ENCODE results near the gene GSAP.
"Not testable (repeated sequence)": the region's sequence is repeated elsewhere in the genome, so short reads cannot be mapped to it uniquely, and the experiment has no call there.

Gene GSAP

DNA sequence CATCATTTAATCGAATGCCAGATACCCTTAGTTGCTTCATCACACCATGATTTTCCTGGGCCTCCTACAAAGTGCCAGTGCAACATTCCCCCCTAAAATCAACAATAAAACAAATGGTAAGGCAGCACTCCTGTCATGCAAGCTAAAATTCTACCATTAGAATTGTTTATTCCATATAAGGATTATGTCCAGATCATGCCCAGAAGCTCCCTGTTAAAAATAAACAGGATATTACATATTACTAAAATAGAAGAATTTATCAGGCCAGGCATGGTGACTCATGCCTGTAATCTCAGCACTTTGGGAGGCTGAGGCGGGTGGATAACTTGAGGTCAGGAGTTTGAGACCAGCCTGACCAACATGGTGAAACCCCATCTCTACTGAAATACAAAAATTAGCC lies 140.5 kb downstream of the GSAP start:
- DNase-seq: not testable (repeated sequence)

GRCh38 chr7:77271766-77272165 lies 144.4 kb downstream of the GSAP start:
- DNase-seq: no peak

DNA sequence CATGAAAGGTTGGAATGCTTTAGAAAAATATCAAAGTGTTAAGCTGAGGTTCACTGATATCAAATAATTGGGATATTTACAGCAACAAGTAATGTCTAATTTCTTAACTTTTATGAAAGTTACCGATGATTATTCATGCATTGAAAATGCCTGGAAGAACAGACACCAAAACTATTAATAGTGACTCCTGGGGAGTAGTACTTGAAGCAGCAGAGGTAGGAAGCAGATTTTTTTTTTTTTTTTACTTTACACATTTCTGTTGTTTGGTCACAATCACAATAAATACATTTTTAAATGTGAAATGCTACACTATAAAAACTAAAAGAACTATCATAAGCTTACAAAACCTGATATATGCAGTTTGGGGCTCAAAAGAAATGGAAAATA lies 146.1 kb downstream of the GSAP start:
- DNase-seq: no peak

GRCh38 chr7:77269360-77270093 lies 146.6 kb downstream of the GSAP start:
- no peak for DNase-seq

DNA sequence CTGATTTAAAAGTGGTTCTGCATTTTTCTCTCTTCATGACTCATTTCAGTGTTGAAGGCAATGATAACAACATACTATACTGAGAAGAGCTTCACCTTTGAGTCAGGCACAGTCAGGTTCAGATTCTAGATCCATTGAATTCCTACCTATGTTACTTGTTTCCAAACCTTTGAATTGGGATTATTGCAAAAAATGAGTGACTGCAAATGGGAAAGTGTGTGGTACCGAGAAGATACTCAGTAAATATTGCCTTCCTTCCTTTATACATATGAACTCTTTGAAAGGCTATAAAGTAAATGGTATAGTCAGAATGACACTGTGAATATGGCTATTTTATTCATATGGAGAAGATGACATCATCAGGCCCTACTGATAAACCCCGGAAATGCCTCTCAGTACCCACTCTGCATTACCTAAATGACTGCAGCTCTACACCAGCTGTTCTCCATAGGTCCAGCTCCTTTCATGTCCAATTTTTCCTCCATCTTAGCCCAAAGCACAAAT lies 149.8 kb downstream of the GSAP start:
- DNase-seq: no peak

- DNase-seq: no peak
Measured at GRCh38 chr7:77265666-77266065, 150.5 kb downstream of the GSAP start.

- no peak for DNase-seq
Measured at GRCh38 chr7:77262316-77262715, 153.8 kb downstream of the GSAP start.

Data from stimulated activated CD4-positive, alpha-beta T cell treated with anti-CD3 and anti-CD28 coated beads, Interleukin-4, amount 100 ng/mL, for 4 hours (primary cell).